Inflammatory macrophage treated with lipopolysaccharide for 1 hour (primary cell): ENCODE measurements around the gene ICA1.
"Not testable (repeated sequence)": the region's sequence is repeated elsewhere in the genome, so short reads cannot be mapped to it uniquely, and the experiment has no call there.

Experiments used
- DNase-seq, 2 donors: peaks; one replicate each; pipeline ENCODE4 v3.0.0-alpha.2; 2020 to 2022

Gene ICA1

DNA sequence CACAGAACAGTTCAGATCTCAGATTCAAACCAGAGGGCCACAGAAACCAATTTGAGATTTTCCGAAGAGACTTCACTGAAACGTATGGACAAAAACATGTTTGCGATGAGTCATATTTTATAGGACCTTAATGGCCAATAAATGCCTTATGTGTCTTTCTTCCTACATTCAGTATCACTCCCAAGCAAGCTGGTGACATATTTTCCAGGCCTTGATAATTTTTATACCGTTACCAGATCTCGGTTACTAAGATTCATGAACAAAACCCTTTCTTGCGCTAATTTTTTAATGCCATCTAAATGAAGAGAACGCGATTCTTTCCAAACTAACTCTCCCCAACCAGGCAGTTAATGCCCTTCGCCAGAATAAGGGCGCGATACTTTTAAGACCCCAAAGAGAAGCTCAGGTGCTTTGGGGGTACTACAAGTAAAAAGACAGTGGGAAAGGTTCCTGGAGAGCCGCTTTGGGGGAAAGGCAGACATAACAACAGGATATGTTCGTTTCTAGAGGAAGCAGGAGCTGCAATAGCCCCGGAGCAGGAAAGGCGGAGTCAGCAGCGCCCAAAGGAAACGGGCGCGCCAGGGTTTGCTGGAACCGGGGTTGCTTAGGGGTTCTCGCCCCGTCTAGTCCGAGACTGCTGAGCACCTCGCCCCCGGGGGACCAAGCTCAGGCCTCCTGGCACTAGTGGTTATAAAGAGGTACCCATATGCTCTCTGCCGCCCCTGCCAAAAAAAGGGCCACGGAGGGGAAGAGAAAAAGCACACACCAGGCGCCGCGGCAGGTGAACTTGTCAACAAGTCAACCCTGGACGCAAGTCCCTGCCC is 884 bp downstream of the ICA1 start:
- DNase-seq, result peak in 1 of 2 donors; percentile 40

DNA sequence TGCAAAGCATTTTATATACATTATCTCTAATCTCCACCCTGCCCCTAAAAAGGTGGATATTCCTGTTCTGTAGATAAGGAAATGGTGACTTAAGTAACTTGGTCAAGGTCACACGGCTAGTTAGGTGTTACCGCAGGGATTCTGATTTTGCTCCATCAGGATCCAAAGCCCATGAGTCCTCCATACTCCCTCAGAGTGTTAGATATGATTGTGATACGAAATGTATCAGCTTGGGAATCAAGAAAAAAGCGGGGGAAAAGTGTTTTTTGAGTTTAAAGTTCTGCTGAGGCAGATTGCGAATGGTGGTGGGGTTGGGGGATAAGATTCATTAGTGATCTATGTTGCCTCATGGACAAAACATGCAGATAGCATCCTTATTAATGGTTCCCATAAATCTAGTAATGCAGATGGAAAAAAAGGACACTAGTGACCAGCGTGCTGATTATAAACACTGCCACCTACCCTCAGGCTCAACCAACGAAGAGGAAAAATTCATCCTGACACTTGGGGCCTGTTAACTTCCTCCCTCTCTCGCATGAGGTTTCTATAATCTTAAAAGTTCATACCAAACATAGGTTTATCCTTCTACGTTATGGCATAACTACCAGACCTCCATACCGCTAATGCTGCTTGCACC is 2.3 kb downstream of the ICA1 start:
- no peak for DNase-seq

DNA sequence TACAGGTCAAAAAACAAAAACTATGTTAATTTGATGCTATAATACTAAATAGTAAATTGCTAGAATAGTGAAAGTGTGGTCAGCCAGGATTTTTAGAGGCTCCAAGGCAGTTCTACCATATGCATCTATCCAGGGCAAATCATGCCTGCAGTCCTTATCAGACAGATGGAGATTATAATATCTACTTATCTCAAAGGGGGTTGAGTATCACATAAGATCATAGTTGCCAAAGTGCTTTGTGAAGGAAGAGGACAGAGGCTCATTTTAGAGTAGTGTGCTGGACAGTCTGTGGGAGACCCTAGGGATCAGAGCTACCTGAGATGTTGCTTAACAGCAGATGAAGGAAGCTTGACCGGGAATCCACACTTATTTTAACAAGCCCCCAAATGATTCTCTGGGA is 3.2 kb downstream of the ICA1 start:
- no peak for DNase-seq

DNA sequence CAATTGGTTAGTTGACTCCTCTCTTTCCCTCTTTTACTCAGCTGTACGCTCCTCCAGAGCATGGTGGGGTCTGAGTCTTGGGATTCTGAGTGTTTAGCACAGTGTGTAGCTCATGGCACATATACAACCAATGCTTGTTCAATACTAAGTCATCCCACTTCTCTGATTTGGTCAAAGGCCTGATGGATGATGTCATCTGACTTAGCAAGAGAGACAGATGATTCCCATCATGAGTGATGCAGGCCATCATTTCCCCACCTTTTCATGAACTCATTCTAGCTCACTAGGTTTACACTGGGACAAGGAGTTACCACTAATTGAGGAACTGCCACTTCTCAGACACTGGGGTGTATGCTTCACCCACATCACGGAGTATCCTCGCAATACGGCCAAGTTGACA is 3.8 kb downstream of the ICA1 start:
- no peak for DNase-seq

DNA sequence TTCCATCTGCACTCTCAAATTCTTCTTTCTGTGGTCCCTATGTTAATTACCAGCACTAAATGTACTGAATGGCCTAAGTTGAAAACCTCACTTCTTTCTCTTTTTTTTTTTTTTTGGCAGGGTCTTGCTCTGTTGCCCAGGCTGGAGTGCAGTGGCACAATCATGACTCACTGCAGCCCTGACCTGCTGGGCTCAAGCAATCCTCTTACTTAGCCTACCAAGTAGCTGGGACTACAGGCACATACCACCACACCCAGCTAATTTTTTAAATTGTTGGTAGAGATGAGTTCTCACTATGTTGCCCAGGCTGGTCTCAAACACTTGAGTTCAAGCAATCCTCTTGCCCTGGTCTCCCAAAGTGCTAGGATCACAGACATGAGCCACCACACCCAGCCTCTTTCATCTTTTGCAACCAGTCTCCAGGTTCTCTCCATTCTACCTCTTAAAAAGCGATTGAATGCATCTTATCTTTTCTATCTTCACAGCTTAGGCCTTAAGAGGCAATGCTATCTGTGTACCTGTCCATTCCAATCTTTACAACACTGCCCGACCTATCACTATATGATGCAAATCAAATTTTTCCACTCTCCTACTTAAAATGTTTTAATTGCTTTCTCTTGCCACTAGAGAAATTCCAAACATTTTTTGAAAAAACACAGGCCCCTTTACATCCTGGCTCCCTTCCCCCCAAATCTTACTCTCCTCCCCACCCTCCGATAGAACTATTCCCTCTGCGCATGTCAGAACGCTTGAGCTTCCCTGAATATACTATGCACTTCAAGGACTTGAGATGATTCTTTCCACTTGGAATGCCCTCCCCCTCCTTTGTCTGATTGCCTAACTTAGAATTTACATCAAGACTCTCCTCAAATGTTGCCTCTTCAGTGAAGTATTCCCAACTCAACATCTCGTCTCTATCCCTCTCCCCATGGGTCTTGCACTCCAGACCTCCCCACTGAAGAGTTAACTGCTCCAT is 6.0 kb downstream of the ICA1 start:
- no peak for DNase-seq

GRCh38 chr7:8254667-8255066 is 7.3 kb downstream of the ICA1 start:
- DNase-seq, result no peak

GRCh38 chr7:8254215-8254614 is 7.8 kb downstream of the ICA1 start:
- no peak for DNase-seq

DNA sequence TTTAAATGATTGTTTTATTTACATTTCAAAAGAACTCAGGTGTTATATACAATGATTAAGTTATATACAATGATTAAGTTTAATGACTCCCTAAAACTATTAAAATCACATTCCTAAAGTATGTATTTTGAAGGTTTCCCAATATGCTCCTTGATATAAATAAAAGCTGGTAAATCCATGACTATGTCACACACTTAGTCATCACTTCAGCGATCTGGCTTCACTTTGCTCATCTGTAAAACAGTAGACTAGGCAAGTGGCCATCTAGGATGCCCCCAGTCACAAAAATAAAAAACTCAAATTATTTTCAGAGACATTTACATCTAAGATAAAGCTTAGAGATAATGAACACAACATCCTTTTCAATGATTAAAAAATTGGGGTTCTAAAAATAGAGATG is 10.8 kb downstream of the ICA1 start:
- no peak for DNase-seq

DNA sequence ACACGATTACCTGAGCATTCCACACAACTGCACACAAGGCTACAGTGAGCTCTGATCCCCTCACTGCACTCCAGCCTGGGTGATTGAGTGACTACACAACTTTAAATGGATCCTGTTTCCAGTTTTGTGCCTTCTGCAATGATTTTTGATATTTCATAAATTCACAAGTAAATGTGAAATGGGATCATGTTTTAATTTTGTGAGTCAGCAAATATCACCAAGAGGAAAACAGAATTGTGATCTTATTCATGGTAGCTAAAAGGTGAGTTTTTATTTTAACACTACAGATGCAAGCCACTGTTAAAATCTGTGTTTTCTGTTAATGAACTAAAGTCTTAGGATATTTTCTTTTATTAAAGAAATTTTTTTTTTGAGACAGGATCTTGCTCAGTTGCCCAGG is 11.4 kb downstream of the ICA1 start:
- DNase-seq, result no peak

DNA sequence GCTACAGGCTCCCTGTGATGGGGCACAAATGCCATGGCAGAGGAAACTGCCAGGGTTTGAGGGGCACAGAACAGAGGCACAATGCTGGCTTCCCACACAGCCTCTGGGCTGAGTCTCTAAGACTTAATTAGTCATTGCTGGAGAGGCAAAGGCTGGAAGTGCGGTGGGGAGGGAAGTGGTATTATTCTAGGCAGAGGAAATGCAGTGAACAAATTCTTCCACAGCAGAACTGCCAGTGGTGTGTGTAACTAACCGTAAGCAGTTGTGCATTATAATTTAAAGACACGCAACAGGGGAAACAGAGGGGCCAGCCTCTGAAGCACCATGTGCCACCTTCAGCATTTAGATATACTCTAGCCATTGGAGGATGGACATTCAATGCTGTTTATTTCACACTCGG is 12.8 kb downstream of the ICA1 start:
- DNase-seq, result no peak

GRCh38 chr7:8246020-8246419 is 15.9 kb downstream of the ICA1 start:
- DNase-seq, result no peak

- DNase-seq, result not testable (repeated sequence)
Measured at GRCh38 chr7:8245032-8245431, 16.9 kb downstream of the ICA1 start.

GRCh38 chr7:8243059-8243458 is 18.9 kb downstream of the ICA1 start:
- DNase-seq, result not testable (repeated sequence)

- not testable (repeated sequence) for DNase-seq
Measured at GRCh38 chr7:8239702-8240362, 22.1 kb downstream of the ICA1 start.

DNA sequence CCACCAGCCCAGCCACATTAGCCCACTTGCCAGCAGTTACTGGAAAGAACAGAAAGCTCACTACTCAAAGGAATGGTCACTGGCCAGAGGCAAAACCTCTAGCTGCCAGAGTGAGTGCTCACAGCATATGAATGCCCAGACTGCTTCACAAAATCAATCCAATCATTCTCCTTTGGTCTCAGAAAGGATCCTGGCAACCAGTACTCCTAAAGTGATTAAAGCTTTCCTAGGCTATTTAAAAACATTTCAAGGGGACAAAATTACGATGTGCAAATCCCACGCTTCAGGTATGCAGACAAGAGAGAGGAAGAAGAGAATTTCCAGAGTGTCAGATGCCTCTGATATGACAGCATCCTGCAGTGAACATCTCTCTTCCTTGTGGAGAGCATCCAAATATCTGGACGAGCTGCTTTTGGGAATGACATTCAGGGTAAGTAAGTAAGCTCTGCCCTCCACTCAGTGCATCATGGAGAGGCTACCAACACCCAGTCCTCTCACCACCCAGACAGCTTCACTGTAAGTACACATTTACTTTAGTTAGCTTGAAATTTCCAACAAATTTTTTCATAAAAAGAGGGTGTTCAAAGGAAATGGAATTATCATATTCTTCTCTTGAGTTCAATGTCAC is 25.1 kb downstream of the ICA1 start:
- no peak for DNase-seq

- DNase-seq, result no peak
Measured at GRCh38 chr7:8232999-8233847, 28.7 kb downstream of the ICA1 start.

- DNase-seq, result no peak
Measured at GRCh38 chr7:8229927-8230326, 32.0 kb downstream of the ICA1 start.

DNA sequence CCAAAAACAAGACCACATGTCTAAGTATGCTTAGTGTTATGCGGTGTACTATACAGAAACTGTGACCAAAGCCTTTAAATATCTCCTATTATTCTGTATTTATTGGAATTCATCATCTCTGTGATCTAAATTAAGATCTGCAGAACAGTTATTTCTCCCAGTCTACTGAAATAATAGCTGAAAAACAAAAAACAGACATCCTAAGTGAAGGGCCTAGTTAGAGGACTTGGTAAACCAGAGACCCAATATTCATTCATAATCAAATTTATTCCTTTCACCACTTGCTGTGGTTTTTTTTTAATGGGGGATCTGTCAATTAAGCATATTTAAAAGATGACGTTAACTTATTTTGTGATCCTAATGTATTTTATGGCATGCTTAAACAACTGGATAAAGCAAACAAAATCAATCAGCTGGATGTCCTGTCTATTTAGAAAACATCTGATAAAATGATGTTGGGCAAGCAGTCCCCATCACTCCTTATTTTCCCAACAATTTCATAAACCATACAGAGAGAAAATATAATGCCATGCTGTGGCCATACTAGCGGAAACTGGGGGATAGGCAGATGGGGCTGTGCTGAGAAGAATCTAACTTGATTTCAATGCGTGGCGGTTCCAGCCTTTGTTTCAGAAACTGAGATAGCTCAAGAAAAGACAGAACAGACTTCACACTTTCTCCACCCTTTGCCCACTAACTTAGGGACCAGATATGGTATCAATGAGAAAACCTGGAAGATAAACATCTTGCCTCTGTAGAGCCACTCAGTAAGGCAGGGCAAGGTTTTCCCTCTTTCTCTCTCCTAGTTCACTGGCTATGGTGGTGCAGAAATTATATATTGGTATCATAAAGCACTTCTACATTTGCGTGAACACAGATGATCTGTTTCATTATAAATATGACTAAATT is 32.9 kb downstream of the ICA1 start:
- no peak for DNase-seq

DNA sequence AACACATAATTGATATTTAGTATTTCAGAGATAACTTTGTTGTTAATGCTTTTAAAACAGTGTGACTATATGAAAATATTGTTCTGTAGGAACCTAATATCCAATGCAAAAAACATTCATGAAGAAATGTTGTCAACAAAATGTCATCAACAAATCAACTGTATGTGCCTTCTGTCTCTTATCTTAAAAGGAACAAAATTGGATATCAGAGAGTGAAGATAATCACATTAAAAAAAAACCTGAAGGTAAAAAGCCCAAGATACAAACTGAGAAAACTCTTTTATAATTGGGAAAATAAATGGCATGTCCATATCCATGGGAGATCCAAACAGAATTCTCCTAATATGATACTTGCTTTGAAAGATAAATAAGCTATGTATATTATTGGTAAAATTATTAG is 33.9 kb downstream of the ICA1 start:
- no peak for DNase-seq

DNA sequence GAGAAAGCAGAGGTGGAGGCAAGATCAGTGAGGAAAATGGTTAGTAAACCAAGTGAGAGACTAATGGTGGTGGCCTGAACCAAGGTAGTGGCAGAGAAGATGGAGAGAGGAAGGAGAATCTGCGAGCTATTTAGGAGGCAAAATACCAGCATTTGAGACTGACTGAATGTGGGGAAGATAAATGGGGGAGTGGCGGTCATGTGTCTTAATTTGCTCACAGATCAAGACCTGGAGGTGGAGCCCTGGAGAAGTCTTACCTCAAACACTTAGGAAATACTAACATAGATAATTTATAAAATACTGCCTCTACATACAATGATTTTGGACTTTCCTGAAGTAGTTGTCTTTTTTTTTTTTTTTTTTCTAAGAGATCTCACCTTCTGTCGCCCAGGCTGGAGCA is 34.7 kb downstream of the ICA1 start:
- DNase-seq, result no peak
